SKM-1 (cell line): ENCODE measurements around the gene NADSYN1.

Experiments
- DNase-seq: peaks from one replicate; lab custom pipeline; 2025; ENCODE audit not compliant: unreplicated experiment; lab: John Stamatoyannopoulos, UW

Gene NADSYN1

DNA sequence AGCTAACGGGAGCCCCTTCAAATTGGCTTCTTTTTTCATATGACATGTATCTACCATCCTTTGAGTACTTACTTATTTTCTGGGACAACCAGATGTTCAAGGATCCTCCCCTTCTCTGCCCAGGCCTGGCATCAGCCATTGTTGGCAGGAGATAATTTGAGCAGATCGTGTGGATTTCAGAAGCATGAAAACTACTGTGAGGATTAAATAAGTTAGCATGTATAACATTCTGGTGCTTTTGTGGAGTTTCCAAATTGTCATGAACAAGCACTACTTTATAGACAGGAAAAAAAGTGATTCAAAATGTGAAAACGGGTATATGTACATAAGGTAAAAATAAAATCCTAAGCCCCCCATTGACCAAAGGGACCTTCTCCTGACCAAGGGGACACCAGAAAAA lies 2.1 kb upstream of the NADSYN1 start:
- DNase-seq: no peak

DNA sequence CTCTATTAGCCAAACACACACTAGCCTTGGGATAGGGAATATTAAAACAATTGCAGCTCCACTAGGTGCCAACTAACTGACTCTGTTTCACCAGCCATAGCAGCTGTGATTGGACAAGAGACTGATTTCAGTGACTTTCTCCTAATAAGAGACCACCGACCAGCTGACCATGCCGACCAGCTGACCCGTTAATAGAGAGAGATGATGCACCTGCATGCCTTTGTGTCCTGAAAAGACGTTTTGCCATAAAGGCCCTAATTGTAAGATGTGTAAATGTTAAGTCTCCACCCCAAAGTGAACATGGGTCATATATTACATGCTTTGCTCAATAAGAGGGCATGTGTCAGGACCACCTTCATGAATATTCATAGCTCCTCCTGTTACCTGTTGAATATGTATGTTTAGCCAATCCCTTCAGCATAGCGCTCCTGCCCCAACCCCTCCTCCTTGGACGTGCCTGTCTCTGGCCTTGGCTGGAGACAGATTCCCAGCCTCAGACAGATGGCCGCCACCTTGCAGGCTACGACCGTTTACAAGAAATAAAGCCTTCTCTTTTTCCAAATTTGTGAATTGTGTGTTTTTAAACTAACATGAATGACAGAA lies 1.3 kb upstream of the NADSYN1 start:
- DNase-seq: no peak

DNA sequence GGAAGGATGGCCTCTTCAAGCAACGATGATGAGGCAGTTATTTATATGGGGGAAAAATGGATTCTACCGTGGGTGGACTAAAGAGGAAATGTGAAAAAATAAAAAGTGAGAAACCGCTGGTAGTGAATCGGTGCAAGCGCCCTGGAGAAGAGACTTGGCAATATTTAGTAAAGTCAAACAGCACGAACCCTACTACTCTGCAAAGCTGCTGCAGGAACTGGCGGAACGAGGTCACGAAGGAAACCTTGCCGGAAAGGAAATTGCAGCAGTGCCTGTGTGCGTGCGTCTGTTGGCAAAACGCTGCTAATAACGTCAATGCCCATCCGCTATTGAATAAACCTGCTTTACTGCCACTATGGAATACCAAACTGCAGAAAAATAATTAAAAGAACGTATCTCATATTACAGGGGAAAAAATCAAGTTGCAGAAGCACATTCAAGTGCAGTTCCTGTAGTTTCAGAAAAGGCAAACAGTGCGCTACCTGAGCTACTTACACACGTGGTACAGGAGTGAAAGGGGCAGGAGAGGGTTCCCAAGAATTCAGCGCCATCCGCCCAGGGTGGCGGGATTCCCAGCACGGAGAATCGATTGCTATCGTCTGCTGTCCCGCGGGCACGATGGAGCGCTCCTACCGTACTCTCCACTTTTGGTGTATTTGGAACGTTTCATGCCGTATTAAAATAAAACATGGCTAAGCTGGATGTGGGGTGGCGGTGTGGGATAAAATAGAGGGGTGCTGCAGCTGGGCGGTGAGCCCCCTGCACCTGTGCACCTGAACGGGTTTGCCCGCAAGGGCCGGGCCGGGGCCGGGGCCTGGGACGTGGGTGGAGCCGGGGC lies 585 bp upstream of the NADSYN1 start:
- peak; percentile 25 for DNase-seq

DNA sequence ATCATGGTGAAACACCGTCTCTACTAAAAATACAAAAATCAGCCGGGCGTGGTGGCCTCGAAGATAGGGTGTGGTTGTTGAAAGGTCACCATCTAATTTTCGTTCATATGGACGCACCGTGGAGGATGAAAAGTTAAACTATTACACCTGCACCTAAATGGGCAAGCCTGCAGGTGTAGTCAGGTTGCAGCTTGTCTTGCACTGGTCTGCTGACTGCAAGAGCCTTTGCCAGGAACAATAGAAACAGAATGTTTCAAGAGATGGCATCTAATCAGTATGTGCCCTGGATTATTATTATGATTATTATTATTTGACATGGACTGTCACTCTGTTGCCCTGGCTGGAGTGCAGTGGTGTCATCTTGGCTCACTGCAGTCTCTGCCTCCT lies 908 bp downstream of the NADSYN1 start:
- no peak for DNase-seq

GRCh38 chr11:71454470-71455113 lies 1.6 kb downstream of the NADSYN1 start:
- no peak for DNase-seq

DNA sequence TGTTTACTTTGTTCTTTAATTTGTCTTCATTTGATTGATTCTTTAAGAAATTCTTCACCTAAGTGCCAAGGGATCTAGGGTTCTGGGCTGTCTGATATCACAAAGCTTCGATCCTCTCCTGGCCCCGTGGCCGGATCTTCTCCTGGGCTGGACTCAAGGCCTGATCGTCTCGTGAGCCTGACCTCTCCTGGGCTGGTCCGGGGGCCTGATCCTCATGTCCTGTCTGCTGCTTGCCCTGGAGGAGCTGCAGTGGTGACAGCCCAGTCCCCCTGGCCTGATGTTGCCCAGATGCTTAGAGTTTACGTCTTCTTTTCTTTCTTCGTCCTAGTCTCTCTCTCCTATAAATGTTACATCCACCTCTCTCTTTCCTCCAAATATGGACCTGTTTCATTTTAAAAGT lies 3.3 kb downstream of the NADSYN1 start:
- DNase-seq: no peak

- no peak for DNase-seq
Observed at GRCh38 chr11:71456831-71457230, 3.8 kb downstream of the NADSYN1 start.

DNA sequence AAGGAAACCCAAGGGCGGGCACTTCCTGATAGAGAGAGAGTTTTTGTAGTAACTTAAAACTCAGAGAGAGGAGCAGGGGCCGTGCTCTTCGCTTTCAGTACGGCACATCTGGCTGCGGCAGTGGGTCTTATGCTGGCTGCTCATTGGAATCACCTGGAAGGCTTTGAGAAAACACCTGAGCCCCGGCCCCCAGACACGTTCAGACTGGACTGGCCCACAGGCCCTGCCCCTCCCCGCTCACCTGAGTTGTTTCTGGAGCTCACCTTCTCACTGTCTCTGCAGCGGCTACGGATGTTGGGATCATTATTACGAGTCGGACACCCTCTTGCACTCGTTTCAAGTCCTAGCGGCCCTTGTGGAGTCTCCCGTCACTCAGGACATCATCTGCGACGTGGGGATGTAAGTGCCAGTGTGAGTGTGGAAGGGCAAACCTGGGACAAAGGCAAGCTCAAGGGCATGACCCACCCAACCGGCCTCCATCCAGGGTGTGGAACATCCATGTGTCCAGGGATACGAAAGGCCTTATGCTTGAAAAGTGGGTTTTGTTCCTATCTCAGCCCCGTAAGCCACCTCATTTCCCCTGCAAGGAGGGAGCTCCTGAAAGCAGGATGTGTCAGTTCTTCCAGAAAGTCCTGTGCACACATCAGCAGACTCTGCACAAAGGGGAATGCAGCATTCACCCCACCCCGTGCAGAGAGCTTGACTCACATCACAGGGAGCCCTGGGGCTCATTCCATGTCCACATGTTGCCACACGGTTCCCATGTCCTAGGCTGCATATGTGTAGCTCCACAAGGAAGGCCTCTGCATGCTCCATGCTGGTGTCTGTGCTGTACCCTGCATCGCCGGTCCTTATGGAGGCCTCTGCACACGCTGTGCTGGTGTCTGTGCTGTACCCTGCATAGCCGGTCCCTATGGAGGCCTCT lies 5.4 kb downstream of the NADSYN1 start:
- DNase-seq: no peak

- DNase-seq: no peak
Observed at GRCh38 chr11:71459076-71459766, 6.2 kb downstream of the NADSYN1 start.

GRCh38 chr11:71459767-71460320 lies 6.8 kb downstream of the NADSYN1 start:
- DNase-seq: no peak

DNA sequence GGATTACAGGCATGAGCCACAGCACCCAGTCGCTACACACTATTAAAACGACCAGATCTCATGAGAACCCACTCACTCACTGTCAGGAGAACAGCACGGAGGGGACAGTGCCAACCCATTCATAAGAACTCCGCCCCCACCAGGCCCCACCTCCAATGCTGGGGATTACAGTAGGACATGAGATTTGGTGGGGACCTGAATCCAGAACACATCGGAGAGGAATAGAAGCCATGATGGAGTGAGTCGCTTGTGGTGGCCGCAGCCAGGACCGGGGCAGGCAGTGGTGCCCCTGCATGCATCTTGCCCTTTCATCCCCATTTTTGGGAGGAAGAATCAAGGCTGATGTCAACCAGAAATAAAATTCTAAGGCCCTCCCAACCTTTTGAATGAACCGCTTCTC lies 8.7 kb downstream of the NADSYN1 start:
- DNase-seq: no peak

GRCh38 chr11:71462726-71463125 lies 9.7 kb downstream of the NADSYN1 start:
- no peak for DNase-seq

- no peak for DNase-seq
Observed at GRCh38 chr11:71463331-71464211, 10.6 kb downstream of the NADSYN1 start.

DNA sequence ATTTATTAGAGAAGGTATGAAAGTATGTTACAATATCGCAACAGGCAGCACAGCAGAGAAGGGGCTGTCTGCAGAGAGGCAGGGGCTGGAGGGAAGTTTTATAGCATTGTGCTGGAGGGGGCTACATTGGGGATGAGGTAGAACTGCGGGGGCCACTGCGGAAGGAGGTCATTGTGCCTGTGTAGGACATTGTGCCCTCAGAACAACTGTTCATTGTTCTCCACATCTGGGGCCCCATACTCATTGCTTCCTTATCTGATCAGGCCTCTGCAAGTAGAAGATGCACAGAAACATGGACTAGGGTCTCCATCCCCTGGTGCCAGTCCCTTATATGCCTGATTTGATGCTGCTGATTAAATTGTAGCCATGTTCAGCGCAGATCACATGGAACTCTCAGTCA lies 12.1 kb downstream of the NADSYN1 start:
- DNase-seq: no peak

DNA sequence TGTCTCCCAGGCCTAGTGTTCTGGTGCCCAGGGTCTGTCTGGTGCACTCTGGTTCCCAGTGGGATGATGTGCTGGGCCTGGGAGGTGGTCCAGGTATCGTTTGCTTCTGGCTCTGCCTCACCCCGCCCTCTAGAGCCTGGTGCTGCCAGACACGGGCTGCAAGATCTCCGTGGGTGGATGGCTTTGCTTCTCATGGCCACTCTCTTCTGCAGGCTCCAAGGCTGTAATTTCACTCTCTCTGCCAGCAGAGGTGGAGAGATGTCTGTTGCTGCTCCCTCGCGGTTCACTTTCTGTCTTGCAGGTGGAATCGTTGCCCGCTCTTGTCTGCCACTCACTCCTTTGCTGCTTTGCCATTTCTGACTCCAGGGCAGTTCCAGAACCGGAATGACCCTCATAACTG lies 13.4 kb downstream of the NADSYN1 start:
- DNase-seq: no peak

- DNase-seq: no peak
Observed at GRCh38 chr11:71467164-71467563, 14.2 kb downstream of the NADSYN1 start.

- no peak for DNase-seq
Observed at GRCh38 chr11:71470946-71471345, 17.9 kb downstream of the NADSYN1 start.

GRCh38 chr11:71472357-71472885 lies 19.4 kb downstream of the NADSYN1 start:
- no peak for DNase-seq
